ENCODE measurements around the gene PACRGL. TPM values are rescaled to one million over a fixed set of nuclear protein-coding genes. Genes with fewer than 3 reads are reported as not detected.
A peak's percentile ranks its signal among the peaks of the same experiment; 100 is the strongest.

The PACRGL gene
- total and polyA plus RNA-seq, 9 of the 15 experiments (the other 6 are each of a cell fraction or from before 2014, with no cell fraction given): 6.6 to 55.0 (median 27.5) TPM

DNA sequence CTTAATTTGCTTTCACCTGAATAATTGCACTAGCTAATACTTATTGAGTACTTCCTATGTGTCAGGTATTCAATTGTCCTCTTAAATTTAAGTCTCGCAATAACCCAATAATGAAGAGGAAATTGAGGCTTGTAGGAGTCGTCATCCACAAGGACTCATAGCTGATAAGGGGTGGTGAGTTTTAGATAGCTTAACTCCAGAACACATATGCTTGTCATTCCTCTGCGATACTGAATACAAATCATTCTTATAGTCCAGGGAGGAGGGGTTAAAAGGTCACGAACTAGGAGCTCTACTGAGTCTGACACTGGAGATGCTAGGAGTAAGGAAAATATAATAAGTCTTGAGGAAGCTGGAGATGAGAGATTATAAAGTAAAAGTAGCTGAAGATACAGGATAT, 1.4 kb upstream of the PACRGL start (continued):
- peak; percentile 90 for TF ChIP-seq SMARCA4 (IDR thresholded peaks at IDR 0.05)
- TF ChIP-seq ETS2 (tag; IDR thresholded peaks at IDR 0.05; ENCODE audit: borderline replicate concordance, poor library complexity, severe bottlenecking): no peak
- TF ChIP-seq TRIM24 (IDR thresholded peaks at IDR 0.05): peak; percentile 65 to 77; a peak in 3 of 4 replicates
- TF ChIP-seq SAFB (IDR thresholded peaks at IDR 0.05; ENCODE audit: borderline replicate concordance, low read depth, low read length): no peak
- TF ChIP-seq TAL1 (IDR thresholded peaks at IDR 0.05): peak; percentile 90
- TF ChIP-seq CTBP1 (IDR thresholded peaks at IDR 0.05; ENCODE audit: borderline replicate concordance): no peak
- TF ChIP-seq, protein P1, sequence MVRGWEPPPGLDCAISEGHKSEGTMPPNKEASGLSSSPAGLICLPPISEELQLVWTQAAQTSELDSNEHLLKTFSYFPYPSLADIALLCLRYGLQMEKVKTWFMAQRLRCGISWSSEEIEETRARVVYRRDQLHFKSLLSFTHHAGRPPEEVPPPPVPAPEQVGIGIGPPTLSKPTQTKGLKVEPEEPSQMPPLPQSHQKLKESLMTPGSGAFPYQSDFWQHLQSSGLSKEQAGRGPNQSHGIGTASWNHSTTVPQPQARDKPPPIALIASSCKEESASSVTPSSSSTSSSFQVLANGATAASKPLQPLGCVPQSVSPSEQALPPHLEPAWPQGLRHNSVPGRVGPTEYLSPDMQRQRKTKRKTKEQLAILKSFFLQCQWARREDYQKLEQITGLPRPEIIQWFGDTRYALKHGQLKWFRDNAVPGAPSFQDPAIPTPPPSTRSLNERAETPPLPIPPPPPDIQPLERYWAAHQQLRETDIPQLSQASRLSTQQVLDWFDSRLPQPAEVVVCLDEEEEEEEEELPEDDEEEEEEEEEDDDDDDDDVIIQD (CRISPR knock-in tag; IDR thresholded peaks at IDR 0.05): no peak
- TF ChIP-seq, protein P2, sequence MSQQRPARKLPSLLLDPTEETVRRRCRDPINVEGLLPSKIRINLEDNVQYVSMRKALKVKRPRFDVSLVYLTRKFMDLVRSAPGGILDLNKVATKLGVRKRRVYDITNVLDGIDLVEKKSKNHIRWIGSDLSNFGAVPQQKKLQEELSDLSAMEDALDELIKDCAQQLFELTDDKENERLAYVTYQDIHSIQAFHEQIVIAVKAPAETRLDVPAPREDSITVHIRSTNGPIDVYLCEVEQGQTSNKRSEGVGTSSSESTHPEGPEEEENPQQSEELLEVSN (IDR thresholded peaks at IDR 0.05; ENCODE audit: borderline replicate concordance in 1 of 2, extremely low read depth in 1 of 2, insufficient read depth in 1 of 2, insufficient read length in 1 of 2, low read depth in 1 of 2, low read length in 1 of 2, poor library complexity in 1 of 2, severe bottlenecking in 1 of 2): no peak
- TF ChIP-seq SNRNP70 (optimal IDR thresholded peaks at IDR 0.05; ENCODE audit: low read depth, low read length): no peak
- no peak for TF ChIP-seq HDGF (IDR thresholded peaks at IDR 0.05)
- no peak for TF ChIP-seq ZNF384 (IDR thresholded peaks at IDR 0.05; ENCODE audit: low read depth, low read length)
- TF ChIP-seq, protein P3, sequence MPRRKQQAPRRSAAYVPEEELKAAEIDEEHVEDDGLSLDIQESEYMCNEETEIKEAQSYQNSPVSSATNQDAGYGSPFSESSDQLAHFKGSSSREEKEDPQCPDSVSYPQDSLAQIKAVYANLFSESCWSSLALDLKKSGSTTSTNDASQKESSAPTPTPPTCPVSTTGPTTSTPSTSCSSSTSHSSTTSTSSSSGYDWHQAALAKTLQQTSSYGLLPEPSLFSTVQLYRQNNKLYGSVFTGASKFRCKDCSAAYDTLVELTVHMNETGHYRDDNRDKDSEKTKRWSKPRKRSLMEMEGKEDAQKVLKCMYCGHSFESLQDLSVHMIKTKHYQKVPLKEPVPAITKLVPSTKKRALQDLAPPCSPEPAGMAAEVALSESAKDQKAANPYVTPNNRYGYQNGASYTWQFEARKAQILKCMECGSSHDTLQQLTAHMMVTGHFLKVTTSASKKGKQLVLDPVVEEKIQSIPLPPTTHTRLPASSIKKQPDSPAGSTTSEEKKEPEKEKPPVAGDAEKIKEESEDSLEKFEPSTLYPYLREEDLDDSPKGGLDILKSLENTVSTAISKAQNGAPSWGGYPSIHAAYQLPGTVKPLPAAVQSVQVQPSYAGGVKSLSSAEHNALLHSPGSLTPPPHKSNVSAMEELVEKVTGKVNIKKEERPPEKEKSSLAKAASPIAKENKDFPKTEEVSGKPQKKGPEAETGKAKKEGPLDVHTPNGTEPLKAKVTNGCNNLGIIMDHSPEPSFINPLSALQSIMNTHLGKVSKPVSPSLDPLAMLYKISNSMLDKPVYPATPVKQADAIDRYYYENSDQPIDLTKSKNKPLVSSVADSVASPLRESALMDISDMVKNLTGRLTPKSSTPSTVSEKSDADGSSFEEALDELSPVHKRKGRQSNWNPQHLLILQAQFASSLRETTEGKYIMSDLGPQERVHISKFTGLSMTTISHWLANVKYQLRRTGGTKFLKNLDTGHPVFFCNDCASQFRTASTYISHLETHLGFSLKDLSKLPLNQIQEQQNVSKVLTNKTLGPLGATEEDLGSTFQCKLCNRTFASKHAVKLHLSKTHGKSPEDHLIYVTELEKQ (CRISPR knock-in tag; IDR thresholded peaks at IDR 0.05): no peak
- TF ChIP-seq, protein P4, sequence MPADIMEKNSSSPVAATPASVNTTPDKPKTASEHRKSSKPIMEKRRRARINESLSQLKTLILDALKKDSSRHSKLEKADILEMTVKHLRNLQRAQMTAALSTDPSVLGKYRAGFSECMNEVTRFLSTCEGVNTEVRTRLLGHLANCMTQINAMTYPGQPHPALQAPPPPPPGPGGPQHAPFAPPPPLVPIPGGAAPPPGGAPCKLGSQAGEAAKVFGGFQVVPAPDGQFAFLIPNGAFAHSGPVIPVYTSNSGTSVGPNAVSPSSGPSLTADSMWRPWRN (IDR thresholded peaks at IDR 0.05; ENCODE audit: low read depth): no peak
- peak; percentile 91 for TF ChIP-seq NCOR1 (IDR thresholded peaks at IDR 0.05)
- TF ChIP-seq, protein P5, sequence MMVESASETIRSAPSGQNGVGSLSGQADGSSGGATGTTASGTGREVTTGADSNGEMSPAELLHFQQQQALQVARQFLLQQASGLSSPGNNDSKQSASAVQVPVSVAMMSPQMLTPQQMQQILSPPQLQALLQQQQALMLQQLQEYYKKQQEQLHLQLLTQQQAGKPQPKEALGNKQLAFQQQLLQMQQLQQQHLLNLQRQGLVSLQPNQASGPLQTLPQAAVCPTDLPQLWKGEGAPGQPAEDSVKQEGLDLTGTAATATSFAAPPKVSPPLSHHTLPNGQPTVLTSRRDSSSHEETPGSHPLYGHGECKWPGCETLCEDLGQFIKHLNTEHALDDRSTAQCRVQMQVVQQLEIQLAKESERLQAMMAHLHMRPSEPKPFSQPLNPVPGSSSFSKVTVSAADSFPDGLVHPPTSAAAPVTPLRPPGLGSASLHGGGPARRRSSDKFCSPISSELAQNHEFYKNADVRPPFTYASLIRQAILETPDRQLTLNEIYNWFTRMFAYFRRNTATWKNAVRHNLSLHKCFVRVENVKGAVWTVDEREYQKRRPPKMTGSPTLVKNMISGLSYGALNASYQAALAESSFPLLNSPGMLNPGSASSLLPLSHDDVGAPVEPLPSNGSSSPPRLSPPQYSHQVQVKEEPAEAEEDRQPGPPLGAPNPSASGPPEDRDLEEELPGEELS (CRISPR knock-in tag; IDR thresholded peaks at IDR 0.05; ENCODE audit: borderline replicate concordance): no peak
